COLO668 (cell line): ENCODE data around the gene PLPPR2.
"Not testable (repeated sequence)": the region's sequence is repeated elsewhere in the genome, so short reads cannot be mapped to it uniquely, and the experiment has no call there.

ENCODE experiments used
- DNase-seq: peaks from one replicate; lab custom pipeline; 2025; ENCODE audit not compliant: unreplicated experiment; lab: John Stamatoyannopoulos, UW

The PLPPR2 gene

DNA sequence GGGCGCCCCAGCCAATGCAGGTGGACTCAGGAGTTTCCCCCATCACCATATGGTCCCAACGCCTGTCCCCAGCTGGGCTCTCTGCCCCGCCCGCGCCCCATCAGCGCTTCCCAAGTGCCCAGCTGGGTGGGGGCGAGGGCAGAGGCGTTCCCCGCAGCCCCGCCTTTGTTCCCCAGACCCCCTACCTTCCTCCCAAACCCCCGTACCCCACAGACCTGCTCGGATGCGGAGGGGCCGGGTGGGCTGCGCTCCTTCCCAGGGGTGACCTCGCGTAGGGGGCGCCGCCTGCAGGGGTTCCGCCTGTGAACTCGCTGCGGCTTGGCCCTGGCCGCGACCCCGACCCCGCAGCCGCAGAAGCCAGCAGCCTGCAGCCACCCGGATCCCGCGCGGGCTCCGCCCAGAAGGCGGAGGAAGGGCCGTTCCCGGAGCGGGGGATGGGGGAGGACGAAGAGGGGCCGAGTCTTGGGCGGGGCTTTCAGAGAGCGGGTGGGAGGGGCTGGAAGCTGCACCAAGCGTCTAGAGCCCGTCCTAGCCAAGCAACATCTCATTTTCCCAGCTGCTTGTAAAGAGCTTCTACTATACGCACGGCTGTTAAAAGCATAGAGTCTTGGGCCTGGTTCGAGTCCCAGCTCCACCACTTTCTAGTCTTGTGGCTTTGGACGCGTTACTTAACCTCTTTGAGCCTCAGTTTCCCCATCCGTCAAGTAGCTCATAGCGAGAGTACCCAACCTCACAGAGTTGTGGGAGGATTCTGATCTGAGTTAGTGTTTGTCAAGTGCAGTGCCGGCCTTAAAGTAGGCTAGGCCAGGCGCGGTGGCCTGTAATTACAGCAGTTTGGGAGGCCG, 15.8 kb upstream of the PLPPR2 start, which contains the start of gene RAB3D:
Gene RAB3D, minus strand, starts transcription at position 404 of the 845 bp plus-strand sequence. CDS start 2,258 bp downstream, outside the sequence.
- DNase-seq = peak; percentile 95

DNA sequence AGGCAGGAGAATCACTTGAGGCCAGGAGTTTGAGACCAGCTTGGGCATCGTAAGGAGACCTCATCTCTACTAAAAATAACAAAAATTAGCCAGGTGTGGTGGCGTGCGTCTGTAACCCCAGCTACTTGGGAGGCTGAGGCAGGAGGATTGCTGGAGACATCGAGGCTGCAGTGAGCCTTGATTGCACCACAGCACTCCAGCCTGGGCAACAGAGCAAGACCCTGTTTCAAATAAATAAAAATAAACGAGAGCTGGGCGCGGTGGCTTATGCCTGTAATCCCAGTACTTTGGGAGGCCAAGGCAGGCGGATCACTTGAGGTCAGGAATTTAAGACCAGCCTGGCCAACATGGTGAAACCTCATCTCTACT, 15.1 kb upstream of the PLPPR2 start:
- DNase-seq = not testable (repeated sequence)

DNA sequence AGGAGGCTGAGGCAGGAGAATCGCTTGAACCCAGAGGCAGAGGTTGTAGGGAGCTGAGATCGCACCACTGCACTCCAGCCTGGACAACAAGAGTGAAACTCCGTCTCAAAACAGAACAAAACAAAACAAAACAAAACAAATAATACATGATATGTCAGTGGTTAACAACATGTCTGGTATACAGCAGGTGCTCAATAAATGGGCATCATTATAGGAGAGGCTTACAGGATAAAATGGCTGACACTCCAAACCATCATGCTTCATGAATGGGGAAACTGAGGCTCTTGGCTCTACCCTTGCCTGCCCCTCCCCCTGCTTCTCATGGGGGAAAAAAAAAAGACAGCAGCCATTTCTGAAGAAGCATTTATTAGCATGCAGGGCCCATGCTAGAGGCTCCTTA, 12.8 kb upstream of the PLPPR2 start:
- no peak for DNase-seq

DNA sequence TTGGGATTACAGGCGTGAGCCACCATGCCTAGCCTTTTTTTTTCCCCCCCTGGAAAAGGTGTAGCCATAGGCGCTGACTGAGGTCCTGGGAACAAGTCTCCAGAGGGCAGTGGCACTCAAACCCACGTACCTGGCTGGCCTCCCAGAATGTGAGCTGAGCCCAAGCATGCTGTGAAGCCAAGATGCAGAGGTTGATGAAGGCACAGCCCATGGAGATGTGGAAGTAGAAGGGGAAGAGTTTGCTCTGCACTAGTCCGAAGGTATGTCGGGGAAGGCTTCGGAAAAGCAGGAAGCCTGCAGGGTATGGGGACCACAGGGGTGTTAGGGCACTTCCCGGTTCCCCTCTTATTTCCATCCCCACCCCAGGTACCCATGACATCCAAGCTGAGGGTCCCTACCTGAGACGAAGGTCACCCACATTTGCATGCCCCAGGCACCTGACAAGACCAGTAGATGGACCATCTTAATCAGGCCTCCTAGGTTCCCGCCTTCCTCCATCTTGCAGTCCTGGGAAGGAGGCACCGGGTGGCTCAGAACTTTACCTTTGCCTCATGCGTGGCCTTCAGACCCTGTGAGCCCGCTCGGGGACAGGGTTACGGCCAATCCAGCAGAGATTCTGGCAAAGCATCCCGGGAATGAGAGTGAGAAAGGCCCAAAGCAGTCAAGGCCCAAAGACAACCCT, 10.0 kb upstream of the PLPPR2 start:
- DNase-seq = peak; percentile 41

DNA sequence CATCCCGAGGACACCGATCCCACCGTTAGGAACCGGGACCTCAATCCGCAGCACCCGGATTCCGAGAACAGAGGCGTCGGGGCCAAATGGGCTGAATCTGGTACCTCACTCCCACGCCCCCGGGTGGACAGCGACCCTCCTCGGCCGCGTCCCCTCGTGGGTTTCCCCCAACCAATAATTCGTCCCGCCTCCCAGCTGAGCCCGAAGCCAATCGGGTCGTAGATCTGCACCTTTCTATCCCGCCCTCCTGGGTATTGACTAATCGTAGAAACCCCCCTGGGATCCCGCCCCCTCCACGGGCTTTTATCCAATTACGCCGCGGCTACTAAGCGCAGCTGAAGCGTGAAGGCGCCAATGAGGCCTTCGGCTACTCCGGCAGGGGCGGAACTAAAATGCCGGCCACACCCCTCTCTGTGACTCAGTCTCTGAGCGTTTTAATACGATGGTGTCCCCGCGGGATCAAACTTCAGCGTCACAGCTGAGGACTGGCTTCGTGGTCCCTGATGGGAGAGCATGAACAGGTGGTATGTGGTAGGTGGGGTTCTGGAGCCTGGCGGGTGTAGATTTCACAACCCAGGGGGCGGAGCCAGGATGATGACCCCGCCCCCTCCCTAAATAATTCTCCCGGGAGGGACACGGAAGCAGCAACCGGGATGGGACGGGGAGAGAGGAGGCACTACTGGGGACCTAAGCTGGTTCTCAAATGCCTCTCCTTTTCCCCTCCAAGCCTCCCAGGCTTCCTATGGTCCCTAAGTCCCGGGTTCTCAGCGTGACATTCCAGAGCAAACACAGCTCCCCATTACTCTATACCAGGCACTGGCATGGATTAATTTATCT, 8.9 kb upstream of the PLPPR2 start, which contains the start of the genes CCDC159 and TMEM205:
Gene CCDC159, plus strand, starts transcription at position 416 of the 837 bp plus-strand sequence. Its CDS starts 88 bp downstream, at position 504.
Gene TMEM205, minus strand, starts transcription at position 165 of the 837 bp plus-strand sequence. CDS start 649 bp downstream, outside the sequence.
- peak; percentile 98 for DNase-seq

DNA sequence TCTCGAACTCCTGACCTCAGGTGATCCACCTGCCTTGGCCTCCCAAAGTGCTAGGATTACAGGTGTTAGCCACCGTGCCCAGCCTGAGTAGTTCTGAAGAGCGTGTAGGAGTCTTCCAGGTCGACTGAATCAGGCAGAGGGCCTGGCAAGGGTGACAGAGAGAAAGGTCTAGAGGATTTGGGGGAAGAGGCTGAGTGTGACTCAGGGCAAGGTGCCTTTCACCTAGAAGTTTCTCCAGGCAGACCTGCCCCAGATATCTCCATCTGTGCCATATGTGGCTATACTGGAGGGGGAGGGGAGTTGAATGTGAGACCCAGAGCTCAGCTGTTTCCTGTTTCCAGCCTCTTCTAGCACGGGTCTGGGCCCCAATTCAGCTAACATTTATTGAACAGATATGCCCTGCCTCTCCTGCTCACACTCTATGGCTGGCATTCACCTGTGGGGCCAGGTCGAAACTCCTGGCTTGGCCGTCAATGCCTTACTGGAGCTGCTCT, 7.6 kb upstream of the PLPPR2 start:
- no peak for DNase-seq

DNA sequence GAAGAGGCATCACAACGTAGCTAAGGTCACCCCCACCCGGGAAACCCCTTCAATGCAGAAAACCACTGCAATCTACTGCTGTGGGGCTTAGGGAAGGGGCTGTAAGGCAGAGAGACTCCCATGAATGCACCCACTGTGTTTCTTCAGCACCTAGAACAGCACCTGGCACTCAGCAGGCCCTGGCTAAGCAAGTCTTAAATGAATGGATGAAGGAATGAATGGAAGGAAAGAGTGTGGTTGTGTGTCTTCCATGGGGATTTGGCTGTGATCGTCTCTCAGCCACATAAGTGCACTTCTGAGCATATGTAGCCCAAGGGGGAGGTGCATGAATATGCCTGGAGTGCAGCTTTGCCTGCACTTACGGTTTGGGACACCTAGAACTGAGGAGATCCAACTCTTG, 6.1 kb upstream of the PLPPR2 start:
- DNase-seq = no peak

DNA sequence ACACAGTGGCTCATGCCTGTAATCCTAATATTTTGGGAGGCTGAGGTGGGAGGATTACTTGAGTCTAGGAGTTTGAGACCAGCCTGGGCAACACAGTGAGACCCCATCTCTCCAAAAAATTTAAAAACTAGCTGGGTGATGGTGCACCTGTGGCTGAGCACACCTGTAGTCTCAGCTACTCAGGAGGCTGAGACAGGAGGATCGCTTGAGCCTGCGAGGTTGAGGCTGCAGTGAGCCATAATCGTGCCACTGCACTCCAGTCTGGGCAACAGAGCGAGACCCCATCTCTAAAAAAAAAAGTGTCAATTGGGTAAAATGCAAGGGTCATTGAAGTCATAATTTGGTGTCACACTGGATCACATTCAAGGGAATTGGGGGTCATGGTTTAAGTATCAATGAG, 1.1 kb upstream of the PLPPR2 start:
- DNase-seq = not testable (repeated sequence)

DNA sequence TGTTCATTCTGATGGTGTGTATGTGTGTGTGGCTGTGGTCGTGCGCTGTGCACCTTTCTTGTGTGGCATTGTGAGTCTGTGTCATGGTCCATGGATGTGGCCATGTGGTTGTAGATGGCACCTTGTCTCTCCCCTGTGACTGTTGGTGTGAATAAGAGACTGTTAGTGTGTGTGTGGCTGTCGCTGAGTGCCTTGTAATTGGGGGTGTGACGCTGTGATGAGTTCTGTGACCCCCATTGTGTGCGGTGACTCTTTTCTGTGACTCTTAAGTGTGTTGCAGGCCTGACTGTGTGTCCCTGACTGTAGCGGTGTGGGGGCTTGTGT, 804 bp downstream of the PLPPR2 start:
- no peak for DNase-seq

DNA sequence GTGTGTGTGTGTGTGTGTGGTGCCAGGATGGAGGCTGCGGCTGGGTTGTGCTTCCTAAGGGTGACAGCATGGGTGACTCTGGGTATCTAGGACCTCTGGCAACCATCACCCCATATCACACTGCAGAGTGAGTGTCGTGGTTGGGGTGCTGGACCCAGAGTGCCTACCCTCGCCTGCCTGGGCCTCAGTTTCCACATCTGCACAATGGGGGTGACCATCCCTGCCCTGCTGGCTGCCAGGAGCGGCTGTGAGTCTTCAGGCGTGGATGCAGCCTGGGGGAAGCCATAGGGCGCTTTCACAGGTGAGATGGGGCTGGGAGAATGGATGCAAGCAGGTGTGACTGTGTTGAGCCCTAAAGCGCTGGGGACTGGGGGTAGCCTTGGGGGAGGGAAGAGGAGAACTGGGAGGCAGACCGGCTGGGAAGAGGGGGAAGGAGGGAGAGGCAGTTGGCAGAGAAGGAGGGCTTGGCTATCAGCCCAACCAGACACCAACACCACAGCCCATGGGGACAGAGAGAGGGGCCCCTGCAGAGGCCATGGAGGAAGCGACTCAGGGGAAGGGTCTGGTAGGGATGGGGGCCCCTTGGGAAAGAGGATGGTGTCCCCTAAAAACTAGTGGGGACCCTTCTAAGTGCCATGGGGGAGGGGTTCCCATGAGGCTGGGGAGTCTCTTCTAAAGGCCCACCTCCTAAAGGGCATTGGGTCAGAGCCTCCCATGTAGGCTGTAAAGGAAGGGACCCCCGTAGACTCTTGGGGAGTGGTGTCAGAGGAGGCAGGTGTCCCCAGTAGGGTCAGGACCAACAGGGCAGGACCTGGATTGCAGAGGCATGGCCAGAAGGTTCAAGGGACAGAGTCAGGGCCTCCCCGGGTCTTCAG, 1.7 kb downstream of the PLPPR2 start:
- DNase-seq = peak; percentile 32

DNA sequence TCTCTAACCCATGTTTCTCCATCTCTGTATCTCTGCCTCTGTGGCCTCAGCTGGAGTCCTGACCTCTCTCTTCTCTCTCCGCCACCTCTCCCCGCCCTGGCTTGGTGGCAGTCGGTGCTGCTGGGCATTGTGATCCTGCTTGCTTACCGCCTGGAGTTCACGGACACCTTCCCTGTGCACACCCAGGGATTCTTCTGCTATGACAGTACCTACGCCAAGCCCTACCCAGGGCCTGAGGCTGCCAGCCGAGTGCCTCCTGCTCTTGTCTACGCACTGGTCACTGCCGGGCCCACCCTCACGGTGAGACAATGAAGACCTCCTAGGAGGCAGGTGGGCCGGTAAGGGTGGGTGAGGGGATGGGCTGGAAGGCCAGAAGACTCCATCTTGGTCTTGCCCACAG, 4.2 kb downstream of the PLPPR2 start:
- no peak for DNase-seq

DNA sequence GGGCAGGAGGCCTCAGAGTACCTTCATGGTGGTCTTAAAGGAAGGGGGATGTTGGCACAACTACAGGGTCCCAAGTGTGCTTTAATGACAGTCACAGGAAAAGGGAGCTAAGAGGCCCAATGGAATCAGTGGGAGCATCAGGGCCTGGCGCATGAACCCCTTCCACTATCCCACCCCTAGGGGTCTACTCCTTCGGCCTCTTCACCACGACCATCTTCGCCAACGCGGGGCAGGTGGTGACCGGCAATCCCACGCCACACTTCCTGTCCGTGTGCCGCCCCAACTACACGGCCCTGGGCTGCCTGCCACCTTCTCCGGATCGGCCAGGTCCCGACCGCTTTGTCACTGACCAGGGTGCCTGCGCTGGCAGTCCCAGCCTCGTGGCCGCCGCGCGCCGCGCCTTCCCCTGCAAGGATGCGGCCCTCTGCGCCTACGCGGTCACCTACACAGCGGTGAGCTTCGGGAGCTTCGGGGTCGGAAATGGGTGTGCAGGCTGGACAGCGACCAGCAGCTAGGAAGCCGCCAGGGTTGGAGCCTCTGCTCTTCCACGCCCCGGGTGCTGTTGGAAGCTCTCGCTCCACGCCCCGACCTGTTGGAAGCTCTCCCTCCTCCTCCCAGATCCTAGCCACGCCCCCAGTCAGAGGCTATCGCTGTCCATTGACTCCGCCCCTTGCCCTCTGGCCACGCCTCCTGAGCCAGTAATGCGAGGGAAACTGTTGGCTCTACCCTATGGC, 6.0 kb downstream of the PLPPR2 start:
- peak; percentile 53 for DNase-seq

DNA sequence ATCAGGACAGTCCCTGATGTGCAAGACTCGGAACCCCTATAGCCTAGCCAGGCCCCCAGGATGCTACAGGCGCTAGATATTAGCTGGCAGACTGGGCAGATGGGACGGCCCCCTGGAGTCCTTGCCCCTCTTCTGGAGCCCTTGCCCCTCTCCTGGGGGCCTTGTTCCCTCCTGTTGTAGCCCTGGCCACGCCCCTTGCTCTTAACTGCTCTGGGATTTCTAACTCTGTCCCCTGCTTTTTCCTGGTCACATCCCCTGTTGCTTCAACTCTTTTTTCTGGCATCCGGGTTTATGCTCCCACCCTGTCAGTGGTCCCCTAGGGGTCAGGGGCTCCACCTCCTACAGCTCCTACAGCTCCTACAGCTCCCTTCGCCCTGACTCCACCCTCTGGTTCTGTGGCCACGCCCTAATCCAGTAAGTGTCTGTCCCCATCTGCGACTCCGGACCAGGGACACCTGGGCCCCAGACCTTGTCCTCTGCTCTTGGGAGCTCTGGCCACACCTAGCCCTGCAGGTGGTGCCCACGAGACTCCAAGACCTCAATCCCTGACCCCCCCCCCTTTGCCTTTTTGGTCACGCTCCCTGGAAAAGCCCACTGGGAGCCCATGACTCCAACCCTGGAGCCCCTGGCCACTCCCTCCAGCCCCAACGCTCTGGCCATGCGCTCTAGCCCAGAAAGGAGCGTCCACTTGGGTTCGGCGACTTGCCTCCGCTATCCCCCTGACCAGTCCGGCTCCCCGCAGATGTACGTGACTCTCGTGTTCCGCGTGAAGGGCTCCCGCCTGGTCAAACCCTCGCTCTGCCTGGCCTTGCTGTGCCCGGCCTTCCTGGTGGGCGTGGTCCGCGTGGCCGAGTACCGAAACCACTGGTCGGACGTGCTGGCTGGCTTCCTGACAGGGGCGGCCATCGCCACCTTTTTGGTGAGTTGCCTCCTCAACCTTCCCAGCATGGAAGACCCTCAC, 6.8 kb downstream of the PLPPR2 start:
- DNase-seq = no peak

DNA sequence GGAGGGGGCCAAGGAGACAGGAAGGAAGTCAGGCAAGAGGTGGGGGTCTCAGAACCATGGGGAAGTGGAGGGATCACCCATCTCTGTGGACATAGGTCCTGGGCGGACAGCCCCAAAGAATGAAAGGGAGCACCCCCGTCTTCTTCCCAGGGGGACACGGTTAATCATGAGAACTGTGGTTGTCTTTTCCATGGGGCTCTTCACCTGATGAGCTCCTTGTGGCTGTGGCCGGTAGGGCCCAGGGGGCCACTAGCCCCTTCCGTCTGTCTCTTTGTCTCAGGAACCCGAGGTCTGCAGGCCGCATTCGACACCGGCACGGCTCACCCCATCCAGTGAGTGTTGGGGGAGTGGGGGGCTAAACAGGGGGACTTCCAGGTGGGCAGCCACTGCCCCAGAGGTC, 8.6 kb downstream of the PLPPR2 start:
- no peak for DNase-seq

DNA sequence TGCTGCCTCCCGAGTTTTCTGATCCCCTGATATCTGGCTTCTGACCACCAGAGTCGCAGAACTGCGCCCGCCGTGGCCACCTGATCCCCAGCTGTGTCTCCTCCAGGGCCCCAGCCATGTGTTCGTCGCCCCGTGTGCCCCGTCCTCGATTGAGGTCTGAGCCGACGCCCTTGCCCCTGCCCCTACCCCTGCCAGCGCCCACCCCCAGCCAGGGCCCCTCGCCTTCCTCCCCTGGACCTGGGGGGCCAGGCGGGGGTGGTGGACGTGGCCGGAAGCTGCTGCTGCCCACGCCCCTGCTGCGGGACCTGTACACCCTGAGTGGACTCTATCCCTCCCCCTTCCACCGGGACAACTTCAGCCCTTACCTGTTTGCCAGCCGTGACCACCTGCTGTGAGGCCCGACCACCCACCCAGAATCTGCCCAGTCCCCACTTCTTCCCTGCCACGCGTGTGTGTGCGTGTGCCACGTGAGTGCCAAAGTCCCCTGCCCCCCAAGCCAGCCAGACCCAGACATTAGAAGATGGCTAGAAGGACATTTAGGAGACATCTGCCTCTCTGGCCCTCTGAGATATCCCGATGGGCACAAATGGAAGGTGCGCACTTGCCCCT, 9.2 kb downstream of the PLPPR2 start:
- no peak for DNase-seq

DNA sequence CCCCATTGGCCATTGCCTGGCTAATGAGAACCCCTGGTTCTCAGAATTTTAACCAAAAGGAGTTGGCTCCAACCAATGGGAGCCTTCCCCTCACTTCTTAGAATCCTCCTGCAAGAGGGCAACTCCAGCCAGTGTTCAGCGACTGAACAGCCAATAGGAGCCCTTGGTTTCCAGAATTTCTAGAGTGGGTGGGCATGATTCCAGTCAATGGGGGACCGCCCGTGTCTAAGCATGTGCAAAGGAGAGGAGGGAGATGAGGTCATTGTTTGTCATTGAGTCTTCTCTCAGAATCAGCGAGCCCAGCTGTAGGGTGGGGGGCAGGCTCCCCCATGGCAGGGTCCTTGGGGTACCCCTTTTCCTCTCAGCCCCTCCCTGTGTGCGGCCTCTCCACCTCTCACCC, 9.7 kb downstream of the PLPPR2 start:
- no peak for DNase-seq

DNA sequence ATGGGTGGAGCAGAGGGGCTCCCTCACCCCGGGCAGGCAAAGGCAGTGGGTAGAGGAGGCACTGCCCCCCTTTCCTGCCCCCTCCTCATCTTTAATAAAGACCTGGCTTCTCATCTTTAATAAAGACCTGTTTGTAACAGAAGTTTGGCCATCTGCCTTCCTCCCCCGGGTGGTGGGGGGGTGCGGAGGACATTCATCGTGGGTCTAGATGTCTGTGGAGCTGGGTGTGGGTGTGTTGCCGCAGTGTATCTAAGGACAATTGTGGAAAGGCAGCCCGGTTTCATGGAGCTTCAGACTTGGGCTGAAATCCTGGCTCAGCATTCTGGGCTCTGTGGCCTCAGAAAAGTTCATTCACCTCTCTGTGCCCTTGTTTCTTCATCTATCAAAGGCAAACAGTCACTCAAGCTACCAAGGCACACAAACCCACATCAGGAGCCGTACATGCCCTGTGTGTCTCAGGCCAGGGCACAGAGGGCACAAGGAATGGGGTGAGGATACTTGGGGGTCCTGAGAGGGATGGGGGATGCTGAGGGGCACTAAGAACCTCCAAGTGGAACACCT, 10.4 kb downstream of the PLPPR2 start:
- no peak for DNase-seq

DNA sequence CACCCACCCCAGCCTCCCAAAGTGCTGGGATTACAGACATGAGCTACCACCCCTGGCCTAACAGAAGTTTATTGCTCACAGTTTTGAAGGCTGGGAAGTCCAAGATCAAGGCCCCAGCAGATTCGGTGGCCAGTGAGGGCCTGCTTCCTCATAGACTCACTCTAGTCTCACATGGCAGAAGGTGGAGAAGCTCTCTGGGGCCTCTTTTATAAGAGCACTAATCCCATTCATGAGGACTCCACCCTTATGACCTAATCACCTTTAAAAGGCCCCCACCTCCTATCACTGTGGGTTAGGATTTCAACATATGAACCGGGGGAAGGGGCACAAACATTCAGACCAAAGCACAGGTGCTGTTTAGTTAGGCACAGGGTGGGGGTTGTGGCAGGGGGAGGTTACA, 12.3 kb downstream of the PLPPR2 start:
- no peak for DNase-seq
